ENCODE measurements around the gene C14orf93. TPM values are rescaled to one million over a fixed set of nuclear protein-coding genes. Genes with fewer than 3 reads are reported as not detected.

The C14orf93 gene
- total and polyA plus RNA-seq, 9 of the 15 experiments (the other 6 are each of a cell fraction or from before 2014, with no cell fraction given) = 2.2 to 22.4 (median 16.1) TPM

DNA sequence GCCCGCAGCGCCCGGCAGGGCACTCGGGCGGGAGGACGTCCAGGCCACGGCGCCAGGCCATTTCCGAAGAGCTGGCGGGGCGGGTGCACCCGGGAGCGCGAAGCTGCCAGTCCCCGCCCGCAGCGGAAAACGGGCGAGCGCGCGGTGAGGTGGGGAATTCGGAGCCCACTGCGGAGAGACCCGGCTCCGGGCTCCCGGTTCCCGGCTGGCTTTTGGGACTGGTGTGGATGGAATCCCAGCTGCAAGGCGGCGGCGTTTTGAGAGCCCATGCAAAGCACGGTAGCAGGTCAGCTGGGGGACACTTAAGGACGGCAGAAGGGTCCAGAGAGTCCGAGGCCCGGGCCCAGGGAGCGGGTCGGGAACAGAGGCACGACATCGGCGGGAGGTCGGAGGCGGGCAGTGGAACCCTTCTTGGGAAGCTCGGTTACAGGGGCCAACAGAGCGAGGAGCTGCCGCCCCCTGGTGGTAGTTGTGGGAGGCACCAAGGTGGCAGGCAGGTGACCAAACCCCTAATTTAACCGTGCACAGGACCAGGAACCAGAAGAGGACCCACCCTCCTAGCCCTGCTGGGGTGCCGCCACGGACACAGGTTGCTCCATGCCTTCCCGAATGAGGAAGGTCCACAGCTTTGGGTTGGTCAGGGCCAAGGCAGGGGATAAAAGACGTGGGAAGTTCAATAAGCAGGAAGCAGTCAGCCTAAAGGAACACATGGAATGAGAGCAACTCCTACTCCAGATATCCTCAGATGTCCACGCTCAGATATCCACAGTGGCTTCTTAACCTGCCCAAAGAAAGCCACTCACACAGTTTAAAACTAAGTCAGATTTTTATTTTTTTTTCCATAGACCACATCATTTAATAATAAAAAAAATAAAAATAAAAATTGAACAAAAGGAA lies 48.1 kb upstream of the C14orf93 start (continued):
- TF ChIP-seq, protein P1, sequence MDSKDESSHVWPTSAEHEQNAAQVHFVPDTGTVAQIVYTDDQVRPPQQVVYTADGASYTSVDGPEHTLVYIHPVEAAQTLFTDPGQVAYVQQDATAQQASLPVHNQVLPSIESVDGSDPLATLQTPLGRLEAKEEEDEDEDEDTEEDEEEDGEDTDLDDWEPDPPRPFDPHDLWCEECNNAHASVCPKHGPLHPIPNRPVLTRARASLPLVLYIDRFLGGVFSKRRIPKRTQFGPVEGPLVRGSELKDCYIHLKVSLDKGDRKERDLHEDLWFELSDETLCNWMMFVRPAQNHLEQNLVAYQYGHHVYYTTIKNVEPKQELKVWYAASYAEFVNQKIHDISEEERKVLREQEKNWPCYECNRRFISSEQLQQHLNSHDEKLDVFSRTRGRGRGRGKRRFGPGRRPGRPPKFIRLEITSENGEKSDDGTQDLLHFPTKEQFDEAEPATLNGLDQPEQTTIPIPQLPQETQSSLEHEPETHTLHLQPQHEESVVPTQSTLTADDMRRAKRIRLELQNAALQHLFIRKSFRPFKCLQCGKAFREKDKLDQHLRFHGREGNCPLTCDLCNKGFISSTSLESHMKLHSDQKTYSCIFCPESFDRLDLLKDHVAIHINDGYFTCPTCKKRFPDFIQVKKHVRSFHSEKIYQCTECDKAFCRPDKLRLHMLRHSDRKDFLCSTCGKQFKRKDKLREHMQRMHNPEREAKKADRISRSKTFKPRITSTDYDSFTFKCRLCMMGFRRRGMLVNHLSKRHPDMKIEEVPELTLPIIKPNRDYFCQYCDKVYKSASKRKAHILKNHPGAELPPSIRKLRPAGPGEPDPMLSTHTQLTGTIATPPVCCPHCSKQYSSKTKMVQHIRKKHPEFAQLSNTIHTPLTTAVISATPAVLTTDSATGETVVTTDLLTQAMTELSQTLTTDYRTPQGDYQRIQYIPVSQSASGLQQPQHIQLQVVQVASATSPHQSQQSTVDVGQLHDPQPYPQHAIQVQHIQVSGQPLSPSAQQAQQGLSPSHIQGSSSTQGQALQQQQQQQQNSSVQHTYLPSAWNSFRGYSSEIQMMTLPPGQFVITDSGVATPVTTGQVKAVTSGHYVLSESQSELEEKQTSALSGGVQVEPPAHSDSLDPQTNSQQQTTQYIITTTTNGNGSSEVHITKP (IDR thresholded peaks at IDR 0.05; ENCODE audit: partially characterized antibody) = peak; percentile 37
- TF ChIP-seq TGIF2 (CRISPR knock-in tag; IDR thresholded peaks at IDR 0.05) = no peak
- no peak; the same call in none of the 2 replicates for TF ChIP-seq USF1 (CRISPR knock-in tag; IDR thresholded peaks at IDR 0.05)
- peak; percentile 47 for TF ChIP-seq SP1 (CRISPR knock-in tag; IDR thresholded peaks at IDR 0.05)
- no peak for TF ChIP-seq HOMEZ (CRISPR knock-in tag; IDR thresholded peaks at IDR 0.05)
- TF ChIP-seq HDAC8 (tag; IDR thresholded peaks at IDR 0.05) = no peak
- peak; percentile 80 for TF ChIP-seq DEAF1 (CRISPR knock-in tag; IDR thresholded peaks at IDR 0.05)
- no peak for TF ChIP-seq ZKSCAN3 (CRISPR knock-in tag; IDR thresholded peaks at IDR 0.05)
- TF ChIP-seq ASH1L (IDR thresholded peaks at IDR 0.05; ENCODE audit: borderline replicate concordance, low read depth, partially characterized antibody) = no peak
- peak; percentile 88 for TF ChIP-seq MYNN (IDR thresholded peaks at IDR 0.05)
- no peak for TF ChIP-seq MYNN (CRISPR knock-in tag; IDR thresholded peaks at IDR 0.05)
- TF ChIP-seq ZNF316 (IDR thresholded peaks at IDR 0.05) = no peak
- no peak for TF ChIP-seq ZNF518B (CRISPR knock-in tag; IDR thresholded peaks at IDR 0.05)
- TF ChIP-seq CREB1 (IDR thresholded peaks at IDR 0.05) = 0 out of 2 replicates have a peak, but pooled peaks have one; percentile 9
- TF ChIP-seq CREB1 (CRISPR knock-in tag; IDR thresholded peaks at IDR 0.05) = 0 out of 2 replicates have a peak, but pooled peaks have one; percentile 30
- TF ChIP-seq NUFIP1 (IDR thresholded peaks at IDR 0.05; ENCODE audit: partially characterized antibody) = no peak
